HG03066 (cell line): ENCODE measurements around the gene RSPO1.
"Not testable (repeated sequence)": the region's sequence is repeated elsewhere in the genome, so short reads cannot be mapped to it uniquely, and the experiment has no call there.

ENCODE experiments used
- ATAC-seq: cut with Tn5 transposase; IDR thresholded peaks from one replicate; pipeline ENCODE4 v1.9.1; 2021; ENCODE audit warnings: low read depth; ENCODE audit not compliant: unreplicated experiment

The RSPO1 gene

DNA sequence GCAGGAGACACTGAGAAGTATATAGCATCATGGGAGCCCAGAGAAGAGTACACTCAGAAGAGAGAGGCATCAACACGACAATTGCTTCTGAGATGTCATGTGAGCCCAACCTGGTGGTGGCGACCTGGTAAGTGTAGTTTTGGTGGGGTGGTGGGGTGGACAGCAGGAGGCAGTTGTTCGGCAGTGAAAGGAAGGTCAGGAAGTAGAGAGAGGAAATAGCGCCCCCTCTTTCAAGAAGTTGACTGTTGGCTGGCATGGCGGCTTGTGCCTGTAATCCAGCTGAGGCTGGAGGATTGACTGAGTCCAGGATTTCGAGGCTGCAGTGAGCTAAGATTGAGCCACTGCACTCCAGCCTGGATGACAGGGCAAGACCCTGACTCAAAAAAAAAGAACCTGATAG, 12.6 kb downstream of the RSPO1 start:
- ATAC-seq, result no peak

DNA sequence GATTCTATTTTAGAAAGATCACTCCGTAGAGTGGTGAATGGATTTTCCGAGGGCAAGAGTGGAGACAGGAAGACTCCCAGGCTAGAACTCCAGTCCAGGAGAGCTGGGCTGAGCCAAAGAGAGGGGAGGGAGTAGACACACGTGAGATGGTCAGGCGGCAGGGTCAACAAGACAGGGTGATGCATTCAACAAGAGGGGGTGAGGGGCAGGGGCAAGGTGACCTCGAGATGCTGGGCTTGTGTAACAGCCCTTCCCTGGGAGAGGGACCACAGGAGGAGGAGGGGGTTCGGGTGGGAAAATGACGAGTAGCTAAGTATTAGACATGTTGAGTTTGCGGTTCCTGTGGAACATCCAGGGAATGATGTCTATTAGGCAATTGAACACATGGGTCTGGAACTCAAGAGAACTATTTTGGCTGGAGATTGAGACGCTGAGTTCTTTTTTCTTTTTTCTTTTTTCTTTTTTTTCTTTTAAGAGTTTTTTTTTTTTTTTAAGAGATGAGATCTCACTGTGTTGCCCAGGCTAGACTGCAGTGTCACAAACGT, 13.3 kb downstream of the RSPO1 start:
- ATAC-seq, result no peak

DNA sequence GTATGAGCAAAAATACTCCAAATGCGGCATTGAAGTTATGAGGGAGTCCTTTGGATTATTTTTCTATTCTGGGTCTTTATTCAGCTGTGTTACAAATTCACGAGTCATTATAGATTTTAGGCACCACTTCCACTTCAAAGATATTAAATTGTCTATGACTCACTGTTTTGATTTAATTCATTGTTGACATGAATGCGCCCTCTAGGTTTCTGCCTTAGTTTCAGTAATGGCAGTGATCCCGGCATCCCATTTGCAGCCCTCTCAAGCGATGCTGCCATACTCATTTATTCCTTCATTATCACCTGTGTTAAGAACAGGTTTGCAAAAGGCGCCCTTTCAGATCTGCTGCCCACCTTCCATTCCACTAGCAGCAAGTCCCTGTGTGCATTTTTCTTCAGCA, 14.0 kb downstream of the RSPO1 start:
- ATAC-seq, result no peak

DNA sequence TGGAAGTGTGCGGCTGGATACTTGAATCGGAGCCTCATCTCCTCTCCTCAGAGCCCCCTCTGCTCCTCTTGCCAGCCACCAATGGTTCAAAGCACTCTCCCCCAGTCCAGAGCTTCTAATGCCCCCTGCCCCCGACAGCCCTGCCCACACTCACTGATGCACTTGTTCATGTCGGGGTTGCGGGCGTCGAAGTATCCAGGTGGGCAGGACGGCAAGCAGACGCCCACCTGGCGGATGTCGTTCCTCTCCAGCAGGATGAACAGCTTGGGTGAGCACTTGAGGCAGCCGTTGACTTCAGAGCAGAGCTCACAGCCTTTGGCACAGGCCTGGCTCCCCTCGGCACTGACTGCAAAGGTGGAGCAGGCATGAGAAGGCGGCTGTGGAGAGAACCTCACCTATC, 18.4 kb downstream of the RSPO1 start:
- ATAC-seq, result no peak

DNA sequence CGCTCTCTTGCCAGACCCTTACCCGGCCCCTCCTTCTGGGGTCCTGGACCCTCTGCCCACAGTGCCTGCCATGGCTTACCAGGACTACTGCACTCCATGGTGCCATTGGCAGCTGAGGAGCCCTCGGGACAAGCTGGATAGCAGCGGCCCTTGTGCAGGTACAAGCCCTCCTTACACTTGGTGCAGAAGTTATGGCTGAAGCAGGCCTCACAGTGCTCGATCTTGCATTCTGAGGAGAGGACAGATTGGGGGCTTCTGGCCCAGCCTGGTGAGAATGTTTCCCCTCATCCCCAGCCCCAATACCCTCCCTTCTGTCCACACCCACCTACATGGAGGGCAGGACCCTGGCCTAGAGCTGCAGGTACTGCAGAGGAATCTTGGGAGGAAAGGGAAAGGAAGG, 20.6 kb downstream of the RSPO1 start:
- ATAC-seq, result no peak

DNA sequence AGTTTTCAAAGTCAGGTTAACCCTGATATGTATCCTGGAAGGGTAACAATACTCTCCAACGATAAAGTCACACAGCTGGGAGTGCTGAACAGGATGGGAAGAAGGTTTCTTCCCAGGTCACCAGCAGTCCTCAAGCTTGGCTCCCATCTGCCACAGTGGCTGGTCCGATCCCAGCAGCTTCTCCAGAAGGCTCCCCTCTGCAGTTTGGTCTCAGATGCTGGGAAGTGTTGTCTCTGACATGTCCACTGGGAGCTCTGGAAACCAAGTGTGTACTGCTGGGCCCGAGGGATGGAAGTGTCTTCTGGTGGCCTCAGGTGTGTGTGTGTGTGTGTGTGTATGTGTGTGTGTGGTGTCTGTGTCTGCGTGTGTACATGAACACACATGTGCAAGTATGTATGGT, 22.5 kb downstream of the RSPO1 start:
- no peak for ATAC-seq

DNA sequence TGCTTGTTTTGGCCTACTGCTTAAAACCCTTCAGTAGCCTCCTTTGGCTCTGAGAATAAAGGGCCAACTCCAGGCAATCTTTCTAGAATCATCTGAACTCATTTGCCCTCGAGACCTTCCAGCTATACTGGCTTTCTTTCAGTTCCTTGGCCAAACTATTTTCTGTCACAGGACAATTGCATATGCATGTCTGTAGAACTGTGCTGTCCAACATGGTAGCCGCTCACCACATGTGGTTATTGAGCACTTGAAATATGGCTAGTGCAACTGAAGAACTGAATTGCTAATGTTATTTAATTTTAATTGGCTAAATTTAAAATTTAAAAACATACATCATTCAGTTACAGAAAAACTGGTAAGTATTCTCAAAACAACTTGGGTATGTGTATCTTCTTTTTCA, 24.7 kb downstream of the RSPO1 start:
- ATAC-seq, result no peak

DNA sequence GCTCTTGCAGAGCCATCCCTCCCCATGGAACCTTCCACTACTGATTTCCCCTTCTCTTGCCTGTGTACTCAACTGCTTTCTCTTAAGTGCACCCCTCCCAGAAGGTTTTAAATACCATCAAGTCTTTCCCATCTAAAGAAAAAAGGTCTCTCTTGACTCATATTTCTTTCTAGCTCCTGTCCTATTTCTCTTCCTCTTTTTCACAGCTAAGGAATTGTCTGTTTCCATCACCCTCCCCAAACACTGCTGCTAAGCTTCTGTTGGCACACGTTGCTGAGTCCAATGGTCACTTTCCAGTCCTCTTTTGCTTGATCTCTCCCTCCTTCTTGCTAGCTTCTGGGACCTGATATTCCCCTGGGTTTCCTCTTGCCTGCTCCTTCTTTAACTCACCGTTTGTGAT, 25.7 kb downstream of the RSPO1 start:
- ATAC-seq, result no peak

DNA sequence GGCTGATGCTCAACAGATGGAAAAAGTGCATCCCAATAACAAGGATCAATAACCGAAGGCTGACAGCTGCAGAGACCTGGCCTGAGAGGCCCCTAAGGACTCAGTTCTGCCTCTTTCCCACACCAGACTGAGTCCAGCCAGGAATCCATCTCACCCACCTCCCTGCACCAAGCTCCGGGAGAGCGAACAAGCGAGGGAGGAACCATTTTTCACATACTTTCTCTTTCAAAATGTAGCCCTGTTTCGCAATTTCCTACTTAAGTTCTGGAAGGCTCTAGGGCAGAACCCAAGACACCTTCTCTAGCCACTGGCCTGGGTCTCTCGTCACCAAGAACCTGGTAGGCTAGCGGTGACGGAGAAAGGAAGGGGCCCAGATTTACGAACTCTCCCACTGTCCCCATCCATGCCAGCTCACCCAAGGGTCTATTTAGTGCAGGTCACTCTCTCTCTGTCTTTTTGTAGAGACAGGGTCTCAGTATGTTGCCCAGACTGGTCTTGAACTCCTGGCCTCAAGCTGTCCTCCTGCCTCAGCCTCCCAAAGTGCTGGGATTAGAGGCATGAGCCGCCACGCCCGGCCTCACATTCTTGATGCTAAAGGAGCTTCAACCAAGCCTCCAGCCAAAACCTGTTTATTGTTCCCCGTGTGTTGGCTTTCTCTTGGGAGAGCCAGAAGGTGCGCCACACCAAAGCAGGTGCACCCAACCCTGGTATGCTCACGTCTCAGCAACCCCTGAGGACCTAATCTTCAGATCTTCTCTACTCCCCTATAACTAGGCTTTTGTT, 28.0 kb downstream of the RSPO1 start:
- ATAC-seq, result no peak

DNA sequence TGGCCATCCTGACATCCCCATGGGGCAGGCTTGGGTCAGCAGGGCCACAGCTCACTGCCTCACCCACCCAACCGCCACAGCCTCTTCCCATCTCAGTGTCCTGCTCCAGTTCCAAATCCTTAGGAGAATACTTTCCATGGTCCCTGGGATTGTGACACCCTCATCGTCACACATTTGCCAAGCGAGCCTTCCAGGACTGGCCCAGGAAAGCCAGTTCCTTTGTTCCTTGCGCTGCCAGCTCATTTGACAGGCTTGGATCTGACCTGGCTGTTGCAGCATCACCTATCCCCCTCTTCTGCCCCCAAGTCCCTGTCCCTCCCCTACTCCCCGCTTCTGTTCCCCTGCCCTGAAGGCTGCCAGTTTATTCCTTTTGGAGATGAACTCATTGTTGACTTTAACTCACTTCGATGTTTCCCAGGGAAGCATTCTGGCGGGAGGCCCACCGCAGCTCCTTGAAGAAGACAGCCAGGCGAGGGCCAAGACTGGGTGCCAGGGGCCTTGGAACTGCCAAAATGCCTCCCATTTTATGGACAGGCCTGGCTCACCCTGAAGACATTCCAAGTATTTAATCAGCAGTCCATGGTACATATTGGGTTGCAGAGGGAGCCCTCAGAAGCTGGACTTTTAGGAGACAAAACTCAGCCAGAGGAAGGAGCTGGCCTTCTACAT, 28.8 kb downstream of the RSPO1 start:
- ATAC-seq, result no peak

DNA sequence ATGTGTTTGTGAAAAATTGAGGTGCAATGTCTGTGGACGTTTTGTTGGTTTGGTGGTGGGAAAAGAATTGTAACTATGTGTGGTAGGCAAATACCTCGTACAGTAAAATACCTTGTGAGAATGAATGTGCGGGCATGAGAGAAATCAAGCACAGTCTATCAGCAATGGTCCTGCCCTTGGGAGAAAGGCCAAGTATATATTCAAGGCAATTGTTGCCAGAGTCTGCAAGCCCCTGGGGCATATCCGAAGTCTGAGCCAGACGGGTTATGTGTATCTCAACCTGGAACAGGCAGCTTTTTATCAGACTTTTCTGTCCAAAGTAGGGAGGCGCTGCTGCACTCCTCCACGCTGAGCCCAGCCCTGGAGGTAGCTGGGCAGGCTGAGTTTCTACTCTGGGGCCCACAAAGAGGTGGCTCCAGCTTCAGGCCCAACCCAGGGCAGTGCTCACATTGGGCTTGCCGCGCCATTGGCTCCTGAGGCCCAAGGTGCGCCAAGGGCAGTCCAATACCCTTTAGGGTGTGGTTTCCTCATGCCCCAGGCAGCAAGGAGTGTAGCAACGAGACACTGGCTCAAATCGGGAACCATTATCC, 29.5 kb downstream of the RSPO1 start:
- no peak for ATAC-seq

DNA sequence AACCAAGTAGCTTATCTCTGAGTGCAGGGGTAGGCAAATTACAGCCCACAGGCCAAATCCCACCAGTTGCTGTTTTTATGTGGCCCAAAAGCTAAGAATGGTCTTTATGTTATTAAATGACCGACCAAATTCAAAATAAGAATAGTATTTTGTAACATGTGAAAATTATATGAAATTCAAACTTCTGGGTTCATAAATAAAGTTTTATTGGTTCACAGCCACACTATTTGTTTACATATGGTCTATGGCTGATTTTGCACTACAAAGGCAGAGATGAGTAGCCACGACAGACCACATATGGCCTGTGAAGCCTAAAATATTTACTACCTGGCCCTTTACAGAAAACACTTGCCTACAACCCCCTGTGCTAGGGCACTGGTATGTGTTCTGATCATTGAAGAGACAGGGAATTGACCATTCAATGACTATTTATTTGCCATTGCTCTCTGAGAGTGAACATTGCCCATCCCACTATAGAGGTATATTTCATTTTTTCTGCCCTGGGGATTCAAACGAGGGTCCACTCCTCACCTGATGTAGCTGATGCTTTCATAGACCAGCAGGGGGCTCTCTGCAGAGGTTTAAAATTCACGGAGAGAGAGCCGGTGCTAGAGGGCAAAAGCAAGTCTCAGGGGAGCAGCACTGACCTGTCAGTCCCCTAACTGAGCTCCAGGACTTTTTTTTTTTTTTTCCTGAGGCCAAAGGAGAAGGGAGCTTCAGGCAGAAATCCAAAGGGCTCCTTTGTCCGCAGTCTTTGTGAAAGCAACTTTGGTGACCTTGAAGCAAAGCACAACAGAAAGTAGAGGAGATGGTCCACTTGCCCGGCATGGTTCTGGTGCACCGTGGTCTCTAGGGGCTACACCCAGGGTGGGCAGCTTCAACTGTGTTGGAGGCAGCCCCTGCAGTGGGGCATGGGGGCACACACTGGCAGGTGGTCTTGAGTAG, 31.7 kb downstream of the RSPO1 start:
- no peak for ATAC-seq

DNA sequence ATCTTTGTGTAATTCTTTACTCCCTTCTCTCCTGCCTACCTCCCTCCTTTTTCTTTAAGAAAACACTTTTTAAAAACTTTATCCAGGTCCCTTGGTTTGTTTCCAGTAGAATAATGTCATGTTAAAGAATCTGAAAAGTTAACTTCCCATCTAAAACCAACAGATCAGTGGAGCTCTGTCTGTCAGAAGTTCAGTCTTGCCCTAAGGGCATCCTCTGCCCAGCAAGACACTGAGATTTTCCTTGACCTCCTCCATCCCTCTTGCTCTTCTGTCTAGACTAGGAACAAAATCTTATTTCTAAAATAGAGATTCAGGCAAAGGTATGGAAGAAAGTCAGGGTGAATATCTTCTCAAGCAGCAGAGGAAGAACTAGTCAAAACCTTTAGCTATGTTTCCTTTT, 33.3 kb downstream of the RSPO1 start:
- no peak for ATAC-seq

DNA sequence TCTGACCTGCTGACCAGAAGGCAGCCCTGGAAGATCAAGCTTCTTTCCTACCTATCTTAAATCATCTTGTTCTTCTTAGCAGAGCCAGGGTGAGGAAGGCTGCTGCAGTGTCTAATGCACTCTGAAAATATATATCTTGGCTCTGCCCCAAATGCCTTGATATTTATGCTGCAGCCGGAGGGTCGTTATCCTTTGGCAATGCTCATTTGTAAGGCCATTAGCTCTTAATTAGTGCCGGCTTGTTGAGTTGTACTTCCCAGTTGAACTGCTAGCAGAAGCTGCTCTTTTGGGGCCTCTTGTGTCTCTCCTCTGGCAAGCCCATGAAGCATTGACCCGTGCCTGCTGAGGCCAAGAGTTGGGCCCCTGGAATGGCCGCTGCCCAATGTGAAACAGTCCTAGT, 34.8 kb downstream of the RSPO1 start:
- ATAC-seq, result no peak

DNA sequence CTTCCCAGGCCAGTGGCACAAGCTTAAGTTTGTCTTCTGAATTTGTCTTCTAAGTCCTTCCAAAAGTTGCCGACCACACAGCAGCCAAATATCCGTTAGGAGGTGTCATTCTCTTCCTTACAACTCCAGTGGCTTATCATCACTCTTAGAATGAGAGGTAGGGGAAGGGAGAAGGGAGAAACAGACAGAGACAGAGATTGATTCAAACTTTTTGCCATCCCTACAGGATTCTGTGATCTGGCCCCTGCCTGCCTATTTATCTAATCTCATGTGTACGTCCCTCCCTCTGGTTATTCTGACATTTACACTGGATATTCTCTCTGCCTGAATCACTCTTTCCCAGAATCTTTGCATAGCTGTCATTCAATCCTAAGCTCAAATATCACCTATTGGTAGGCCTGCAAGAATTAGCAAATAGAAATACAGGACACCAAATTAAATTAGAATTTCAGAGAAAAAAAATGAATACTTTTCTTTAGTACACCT, 38.5 kb downstream of the RSPO1 start:
- peak; percentile 9 for ATAC-seq

DNA sequence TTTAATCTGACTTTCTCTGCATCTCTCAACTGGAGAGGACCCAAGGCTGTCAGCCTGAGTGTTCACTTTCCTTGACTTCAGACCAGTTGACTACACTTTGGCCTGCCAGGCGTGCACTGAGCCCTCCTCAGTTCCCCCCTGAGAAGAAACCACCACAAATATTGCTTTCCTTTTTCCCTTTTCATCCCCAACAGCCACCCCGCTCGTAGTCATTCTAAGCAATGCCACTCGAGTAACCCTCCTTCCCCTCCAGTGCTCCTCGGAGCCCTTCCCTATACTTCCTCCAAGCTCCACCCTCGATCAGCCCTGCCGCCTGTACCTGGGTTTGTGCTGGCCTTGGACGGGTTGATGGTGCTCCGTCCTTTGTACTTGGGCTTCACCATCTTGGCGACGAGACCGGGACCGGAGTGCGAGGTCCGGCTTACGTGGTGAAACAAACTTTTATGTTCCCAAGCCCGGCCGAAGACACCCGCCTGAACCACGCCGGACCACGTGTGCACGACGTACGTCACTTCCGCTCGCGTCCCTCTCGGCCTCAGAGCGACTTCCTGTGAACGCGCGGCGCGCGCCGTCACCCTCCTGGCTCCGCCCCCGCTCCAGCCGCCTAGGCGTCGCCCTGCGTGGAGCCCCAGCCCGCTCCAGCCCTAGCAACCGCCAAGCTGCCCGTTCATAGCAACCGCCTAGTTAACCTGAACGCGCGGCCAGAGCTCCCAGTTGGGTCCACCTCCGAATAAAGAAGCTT, 39.1 kb downstream of the RSPO1 start, which contains the start of gene GNL2:
TSS of gene GNL2 (minus strand) at position 498 of the 742 bp plus-strand sequence. CDS start at position 383, 115 bp downstream.
- ATAC-seq, result peak; percentile 96

DNA sequence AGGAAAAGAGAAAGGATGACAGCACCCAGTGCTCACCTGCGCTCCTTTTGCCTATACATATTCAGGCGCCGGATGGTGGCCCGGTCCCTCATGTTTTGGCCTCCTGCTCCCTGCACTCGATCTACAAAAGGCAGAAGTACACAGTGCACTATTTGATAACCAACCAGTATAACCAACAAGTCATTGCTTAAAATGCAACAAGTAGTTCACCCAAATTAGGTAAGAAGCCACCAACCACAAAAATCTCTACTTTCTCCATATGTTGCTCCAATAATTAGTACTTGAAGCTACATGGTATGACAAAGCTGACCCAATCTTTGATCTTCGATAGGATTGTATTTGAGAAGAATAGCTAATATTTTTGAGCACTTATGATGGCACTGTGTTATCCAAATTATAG, 41.0 kb downstream of the RSPO1 start:
- ATAC-seq, result no peak

DNA sequence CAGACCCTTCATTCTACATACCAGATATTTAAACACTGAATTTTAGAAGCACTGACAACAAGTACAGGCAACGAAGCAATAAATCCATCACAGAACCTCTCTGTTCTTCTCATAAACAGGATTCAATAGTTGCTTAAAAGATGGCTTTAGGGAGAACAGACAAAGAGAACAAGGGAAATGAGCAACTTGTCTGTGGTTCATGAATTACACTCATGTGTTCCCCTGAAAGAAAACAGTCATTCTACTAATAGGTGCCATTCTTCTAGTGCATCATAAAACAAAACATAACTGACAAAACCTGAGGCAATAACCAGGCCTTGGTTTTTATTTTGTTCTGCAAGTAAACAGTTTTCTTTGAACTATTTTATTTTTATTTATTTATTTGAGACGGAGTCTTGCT, 45.8 kb downstream of the RSPO1 start:
- ATAC-seq, result no peak

DNA sequence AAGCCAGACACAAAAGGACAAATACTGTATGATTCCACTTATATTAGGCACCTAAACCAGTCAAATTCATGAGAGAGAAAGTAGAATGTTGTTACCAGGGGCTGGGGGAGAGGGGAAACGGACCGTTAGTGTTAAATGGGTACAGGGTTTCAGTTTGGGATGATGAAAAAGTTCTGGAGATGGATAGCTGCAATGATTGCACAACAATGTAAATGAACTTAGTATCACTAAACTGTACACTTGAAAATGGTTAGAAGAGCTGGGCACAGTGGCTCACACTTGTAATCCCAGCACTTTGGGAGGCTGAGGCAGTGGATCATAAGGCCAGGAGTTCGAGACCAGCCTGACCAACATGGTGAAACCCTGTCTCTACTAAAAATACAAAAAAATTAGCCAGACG, 50.1 kb downstream of the RSPO1 start:
- ATAC-seq, result not testable (repeated sequence)

DNA sequence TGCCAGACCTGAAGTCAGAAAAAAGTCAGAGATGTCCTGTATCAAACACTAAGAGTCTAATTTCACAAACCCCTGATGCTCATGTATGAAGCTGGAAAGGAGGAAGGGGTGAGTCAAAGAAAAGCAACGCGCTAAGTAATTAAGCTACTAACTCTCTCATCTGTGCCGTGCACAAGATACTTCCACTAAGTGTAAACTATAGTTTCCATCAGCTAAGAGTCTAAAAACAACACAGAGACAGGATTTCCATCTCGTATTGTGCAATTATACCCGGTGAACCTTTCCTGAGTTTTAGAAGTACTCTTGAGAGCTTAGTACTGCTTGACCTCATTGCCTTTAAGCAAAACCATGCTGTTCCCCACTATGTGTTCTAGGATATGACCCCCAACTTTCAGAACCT, 59.0 kb downstream of the RSPO1 start:
- ATAC-seq, result no peak
